HG02571 (cell line): ENCODE results near the gene ZBTB47.

Experiments used
- ATAC-seq: cut with Tn5 transposase; IDR thresholded peaks from one replicate; pipeline ENCODE4 v1.9.1; 2021; ENCODE audit warnings: mild to moderate bottlenecking, moderate library complexity; ENCODE audit not compliant: unreplicated experiment

ZBTB47 gene

GRCh38 chr3:42652611-42653302 lies 740 bp upstream of the ZBTB47 start:
- ATAC-seq = peak; percentile 48

DNA sequence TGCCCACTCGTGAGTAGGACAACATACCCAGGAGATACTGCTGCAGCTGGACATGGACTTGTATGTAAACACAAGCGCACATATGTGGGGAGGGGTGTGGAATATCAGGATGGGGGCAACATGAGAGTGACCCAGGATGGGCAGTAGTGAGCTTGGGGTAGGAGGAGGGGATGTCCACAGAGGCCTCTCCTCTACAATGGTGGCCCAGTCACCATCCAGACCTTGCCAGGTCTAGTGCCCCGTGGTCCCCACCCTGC lies 266 bp upstream of the ZBTB47 start:
- no peak for ATAC-seq

- ATAC-seq = no peak
These were observed 1.1 kb downstream of the ZBTB47 start for GRCh38 chr3:42654331-42655201.

DNA sequence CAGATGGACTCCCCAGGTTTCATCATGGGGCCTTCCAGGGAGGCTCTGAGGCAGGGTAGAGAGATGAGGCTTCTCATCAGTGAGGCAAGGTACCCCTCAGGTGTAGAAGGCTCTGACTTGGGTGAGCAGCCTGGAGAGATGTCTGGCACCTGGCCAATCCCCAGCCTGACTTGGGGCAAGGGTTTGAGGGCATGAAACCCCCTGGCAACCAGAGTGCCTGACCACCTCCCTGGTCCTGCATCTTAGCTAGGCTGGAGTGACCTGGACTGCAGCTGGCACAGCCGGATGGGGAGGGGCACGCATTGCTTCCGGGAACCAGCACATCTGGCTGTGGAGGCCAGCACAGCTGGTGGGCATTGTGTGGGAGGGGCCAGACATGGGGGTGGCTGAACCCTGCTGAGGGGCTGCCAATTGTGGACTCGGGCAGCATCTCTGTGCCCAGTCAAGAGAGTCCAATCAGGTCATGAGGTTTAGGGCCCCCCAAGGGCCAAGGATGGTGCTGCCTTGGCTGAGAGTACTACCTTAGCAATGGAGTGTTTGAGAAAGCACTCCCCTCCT lies 1.9 kb downstream of the ZBTB47 start:
- ATAC-seq = no peak

GRCh38 chr3:42655980-42656679 lies 2.6 kb downstream of the ZBTB47 start:
- ATAC-seq = no peak

GRCh38 chr3:42656680-42657610 lies 3.4 kb downstream of the ZBTB47 start:
- no peak for ATAC-seq

DNA sequence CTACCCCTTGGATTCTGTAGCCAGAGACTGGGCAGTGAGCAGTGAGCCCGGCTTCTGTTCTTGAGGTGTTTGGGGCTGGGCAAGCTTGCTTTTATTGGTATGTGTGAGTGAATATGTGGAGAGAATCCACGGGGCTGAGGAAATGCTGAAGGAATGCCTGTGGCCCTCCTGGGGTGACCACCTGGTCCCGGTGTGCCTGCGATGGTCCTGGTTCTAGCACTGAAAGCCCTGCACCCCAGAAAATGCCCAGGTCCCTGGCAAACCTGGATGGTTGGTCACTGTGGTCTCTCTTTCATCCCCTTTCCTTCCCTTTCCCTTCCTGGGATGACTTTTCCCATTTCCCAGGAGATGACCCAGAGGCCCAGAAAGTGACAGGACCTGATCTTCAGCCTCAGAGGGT lies 4.2 kb downstream of the ZBTB47 start:
- ATAC-seq = no peak

- ATAC-seq = no peak
These were observed 4.7 kb downstream of the ZBTB47 start for GRCh38 chr3:42658091-42658770.

DNA sequence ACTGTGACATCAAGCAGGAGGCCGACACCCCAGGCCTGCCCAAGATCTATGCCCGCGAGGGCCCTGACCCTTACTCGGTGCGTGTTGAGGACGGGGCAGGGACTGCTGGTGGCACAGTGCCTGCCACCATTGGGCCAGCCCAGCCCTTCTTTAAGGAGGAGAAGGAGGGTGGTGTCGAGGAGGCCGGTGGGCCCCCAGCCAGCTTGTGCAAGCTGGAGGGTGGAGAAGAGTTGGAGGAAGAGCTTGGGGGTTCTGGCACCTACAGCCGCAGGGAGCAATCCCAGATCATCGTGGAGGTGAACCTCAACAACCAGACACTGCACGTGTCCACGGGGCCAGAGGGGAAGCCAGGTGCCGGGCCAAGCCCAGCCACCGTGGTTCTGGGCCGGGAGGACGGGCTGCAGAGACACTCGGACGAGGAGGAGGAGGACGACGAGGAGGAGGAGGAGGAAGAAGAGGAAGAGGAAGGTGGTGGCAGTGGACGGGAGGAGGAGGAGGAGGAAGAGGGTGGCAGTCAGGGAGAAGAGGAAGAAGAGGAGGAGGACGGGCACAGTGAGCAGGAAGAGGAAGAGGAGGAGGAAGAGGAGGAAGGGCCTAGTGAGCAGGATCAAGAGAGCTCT lies 5.4 kb downstream of the ZBTB47 start:
- ATAC-seq = no peak

DNA sequence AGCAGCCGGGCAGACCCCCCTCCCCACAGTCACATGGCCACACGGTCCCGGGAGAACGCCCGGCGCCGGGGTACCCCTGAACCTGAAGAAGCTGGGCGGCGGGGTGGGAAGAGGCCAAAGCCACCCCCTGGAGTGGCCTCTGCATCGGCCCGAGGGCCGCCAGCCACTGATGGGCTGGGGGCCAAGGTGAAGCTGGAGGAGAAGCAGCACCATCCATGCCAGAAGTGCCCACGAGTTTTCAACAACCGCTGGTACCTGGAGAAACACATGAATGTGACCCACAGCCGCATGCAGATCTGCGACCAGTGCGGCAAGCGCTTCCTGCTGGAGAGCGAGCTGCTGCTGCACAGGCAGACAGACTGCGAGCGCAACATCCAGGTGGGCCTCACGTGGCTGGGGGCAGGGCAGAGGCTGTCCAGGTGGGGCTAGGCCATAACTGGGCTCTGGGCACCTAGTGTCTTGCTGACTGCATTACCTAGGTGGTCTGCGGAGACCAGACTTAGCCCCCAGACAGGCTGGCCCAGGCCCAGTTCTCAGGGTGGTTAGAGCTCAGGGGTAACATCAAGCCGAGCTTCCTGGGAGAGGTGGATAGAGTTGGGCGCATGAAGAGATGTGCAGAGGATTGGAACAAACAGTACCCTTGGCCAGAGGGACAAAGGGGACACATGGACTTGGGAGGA lies 6.1 kb downstream of the ZBTB47 start:
- no peak for ATAC-seq

- no peak for ATAC-seq
These were observed 6.7 kb downstream of the ZBTB47 start for GRCh38 chr3:42660131-42660715.

DNA sequence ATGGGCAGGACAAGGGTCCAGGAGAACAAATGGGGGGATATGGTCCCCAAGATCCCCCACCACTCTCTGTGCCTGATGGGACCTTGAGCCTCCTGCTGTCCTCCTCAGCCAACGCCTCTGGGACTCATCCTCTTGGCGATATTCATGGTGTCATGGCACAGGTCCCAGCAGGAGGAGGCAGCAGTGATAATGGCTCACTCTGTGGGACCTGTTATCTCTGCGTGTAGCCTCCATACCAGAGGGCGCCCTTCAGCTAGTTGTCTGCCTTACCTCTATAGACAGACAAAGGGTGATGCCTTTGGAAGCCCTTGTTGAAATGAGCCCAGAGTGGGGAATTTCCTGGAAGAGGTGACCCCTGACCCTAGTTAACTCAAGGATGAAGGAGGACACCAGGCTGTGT lies 7.4 kb downstream of the ZBTB47 start:
- ATAC-seq = no peak

DNA sequence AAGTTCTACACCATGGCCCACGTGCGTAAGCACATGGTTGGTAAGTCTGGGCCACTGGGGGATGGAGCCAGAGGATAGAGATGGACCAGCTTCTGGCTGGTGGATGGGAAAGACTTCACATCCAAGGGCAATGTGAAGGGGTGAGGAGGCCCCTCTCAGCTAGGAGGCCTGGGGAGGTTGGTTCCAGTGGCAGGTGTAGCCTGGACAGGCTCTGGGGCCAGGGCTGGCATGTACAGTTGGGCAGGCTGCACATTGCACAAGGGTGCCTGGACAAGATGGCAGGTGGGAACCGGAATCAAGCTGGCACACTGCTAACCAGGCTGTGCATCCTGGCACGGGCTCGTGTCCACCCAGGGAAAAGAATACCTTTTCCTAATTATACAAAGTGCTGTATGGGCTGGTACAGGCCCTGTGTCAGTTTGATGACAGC lies 8.1 kb downstream of the ZBTB47 start:
- ATAC-seq = no peak

- ATAC-seq = no peak
These were observed 8.7 kb downstream of the ZBTB47 start for GRCh38 chr3:42662037-42662812.

DNA sequence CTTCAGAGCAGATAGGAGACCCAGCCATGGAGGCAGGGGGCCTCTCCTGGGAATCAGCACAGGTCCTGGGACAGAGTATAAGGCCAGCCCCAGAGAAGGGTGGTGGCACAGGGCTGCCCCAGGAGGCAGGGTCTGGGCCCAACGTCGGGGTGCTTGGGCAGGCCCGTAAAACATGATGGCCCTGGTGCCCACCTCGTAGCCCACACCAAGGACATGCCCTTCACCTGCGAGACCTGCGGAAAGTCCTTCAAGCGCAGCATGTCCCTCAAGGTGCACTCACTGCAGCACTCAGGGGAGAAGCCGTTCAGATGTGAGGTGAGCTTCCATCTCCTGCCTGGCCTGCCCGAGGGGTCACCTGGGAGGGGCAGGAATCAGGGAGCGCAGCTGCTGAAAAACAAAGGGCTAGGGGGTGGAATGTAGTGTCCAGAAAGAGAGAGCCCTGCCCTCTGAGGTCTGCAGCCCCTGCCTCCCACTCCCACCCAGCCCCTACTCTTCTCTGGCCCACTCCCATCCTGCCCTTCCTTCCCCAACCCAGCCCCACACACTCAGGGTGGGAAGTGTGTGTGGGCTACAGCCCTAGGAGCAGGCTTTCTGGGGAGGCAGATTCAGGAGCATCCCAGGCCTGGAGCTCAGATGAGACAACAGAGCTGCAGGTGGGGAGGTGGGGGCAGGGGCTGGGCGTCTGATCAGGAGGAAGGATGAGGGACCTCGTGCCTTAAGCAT lies 9.5 kb downstream of the ZBTB47 start:
- no peak for ATAC-seq

DNA sequence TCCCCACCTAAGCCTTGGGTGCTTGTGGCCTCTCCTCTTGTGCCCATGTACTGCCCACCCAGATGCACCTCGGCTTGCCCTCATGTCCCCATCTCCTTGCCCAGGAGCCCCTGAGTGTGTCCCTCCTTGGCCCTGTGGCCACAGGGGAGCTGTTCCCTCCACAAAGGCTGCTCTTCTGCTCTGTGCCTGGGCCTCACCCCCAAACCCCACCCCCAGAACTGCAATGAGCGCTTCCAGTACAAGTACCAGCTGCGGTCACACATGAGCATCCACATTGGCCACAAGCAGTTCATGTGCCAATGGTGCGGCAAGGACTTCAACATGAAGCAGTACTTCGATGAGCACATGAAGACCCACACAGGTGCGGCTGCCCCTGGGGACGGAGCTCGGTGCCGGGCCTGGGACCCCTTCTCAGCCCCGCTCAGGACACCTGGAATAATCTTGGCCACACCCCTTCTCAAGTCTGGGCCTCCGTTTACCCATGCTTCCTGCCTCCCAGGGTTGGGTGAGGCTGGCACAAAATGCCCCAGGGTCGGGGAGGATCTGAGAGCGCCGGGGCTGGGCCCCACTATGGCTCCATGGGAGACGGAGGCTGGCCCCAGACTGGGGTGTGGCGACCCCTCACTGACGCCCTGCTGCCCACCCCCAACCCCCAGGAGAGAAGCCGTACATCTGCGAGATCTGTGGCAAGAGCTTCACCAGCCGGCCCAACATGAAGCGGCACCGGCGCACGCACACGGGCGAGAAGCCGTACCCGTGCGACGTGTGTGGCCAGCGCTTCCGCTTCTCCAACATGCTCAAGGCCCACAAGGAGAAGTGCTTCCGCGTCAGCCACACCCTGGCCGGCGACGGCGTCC lies 10.3 kb downstream of the ZBTB47 start:
- ATAC-seq = no peak
